Right atrium auricular region (tissue), 2 donors: ENCODE measurements around the gene PRX. TPM values are rescaled to one million over a fixed set of nuclear protein-coding genes. Genes with fewer than 3 reads are reported as not detected.
A peak's percentile ranks its signal among the peaks of the same experiment; 100 is the strongest.
"Not testable (repeated sequence)": the region's sequence is repeated elsewhere in the genome, so short reads cannot be mapped to it uniquely, and the experiment has no call there.

Experiments
- DNase-seq: peaks from one replicate; pipeline ENCODE4 v3.0.0-alpha.2; 2019; ENCODE audit warnings: low spot score
- H3K27ac ChIP-seq, 2 donors: fragments of 200-600 bp; sonication (generic); 1 replicate in 1 of 2; 2 replicates in 1 of 2; pipeline ENCODE4 v1.5.1; 2016 to 2019
- H3K27me3 ChIP-seq, 2 donors: fragments of 200-600 bp; sonication (generic); one replicate each; pipeline versions ENCODE4 v1.5.1 to v1.6.0; 2017 to 2019
- H3K36me3 ChIP-seq: fragments of 200-600 bp; sonication (generic); one replicate; pipeline ENCODE4 v1.5.1; 2016
- H3K4me1 ChIP-seq, 2 donors: fragments of 200-600 bp; sonication (generic); one replicate each; pipeline versions ENCODE4 v1.5.1 to v1.6.0; 2017 to 2019
- H3K4me3 ChIP-seq, 2 donors: fragments of 200-600 bp; sonication (generic); 1 replicate in 1 of 2; 2 replicates in 1 of 2; pipeline ENCODE4 v1.5.1; 2017 to 2019; ENCODE audit warnings: mild to moderate bottlenecking in 1 of 2, moderate library complexity in 1 of 2
- H3K9me3 ChIP-seq, 2 donors: fragments of 200-600 bp; sonication (generic); one replicate each; pipeline ENCODE4 v1.5.1; 2019
- total RNA-seq, 2 donors: library from RNA; depleted of rRNA; stranded (reverse); fragments of >200 nt; gene quantifications; one replicate each; pipeline ENCODE4 v1.1.0, GENCODE V29; 2016
- TF ChIP-seq, protein P1 (sequence below), 2 donors: fragments of 200-600 bp; sonication (generic); IDR thresholded peaks; one replicate each; pipeline ENCODE4 v1.5.1; 2019; ENCODE audit warnings: antibody characterized with exemption in 2 of 2

Gene PRX
- total RNA-seq, 2 donors from 2014 or later, result 4.8 to 5.1 TPM

DNA sequence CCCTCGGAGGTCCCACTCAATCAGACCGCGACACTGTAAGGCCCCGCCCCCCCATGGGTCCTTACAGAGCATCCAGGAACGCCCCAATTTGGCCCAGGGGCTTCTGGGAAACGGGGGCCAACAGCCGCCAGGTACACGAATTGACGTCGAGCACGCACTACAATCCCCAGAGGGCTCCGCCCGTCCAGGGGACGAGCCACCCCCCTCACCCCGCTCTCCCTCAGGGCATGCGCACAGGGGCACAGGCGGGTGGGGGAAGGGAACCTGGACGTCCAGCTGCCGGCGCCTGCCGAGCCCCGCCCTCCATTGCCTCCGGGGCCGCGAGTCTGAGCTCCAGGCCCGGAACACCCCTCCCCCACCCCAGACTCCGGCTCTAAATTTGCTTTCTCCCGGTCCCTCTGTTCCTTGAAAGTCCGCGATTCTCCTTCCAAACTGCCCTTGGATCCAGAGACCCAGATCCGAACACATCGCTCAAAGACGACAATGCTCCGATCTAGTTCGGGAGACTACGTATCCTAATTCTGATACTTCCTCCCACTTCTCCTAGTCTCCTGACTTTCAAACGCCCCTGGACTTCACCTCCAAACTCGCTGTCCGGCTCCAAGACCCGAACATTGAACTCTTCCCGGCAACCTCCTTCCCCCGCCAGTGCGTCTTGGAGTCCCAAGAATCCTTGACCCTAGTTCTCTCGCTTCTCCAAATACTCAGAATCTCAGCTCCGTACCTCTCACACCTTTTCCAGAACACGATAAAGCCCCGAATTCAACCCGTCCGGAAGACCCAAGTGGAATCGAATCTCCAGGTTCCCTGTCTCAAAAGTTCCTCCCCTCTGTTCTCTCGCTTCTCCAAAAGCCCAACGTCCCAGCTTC lies 30.2 kb upstream of the PRX start:
- Histone ChIP-seq H3K4me3 (peak overlapping the region; percentile 94 to 96), H3K36me3 (peaks cover 32% of the 10 kb centered on the region), H3K27me3 (no peaks in the 10 kb centered on the region), H3K4me1 (peaks cover 0 to 37% of the 10 kb centered on the region in 2 donors), H3K9me3 (no peaks in the 10 kb centered on the region), H3K27ac (peak overlapping the region; percentile 98)
- TF ChIP-seq, protein P1, sequence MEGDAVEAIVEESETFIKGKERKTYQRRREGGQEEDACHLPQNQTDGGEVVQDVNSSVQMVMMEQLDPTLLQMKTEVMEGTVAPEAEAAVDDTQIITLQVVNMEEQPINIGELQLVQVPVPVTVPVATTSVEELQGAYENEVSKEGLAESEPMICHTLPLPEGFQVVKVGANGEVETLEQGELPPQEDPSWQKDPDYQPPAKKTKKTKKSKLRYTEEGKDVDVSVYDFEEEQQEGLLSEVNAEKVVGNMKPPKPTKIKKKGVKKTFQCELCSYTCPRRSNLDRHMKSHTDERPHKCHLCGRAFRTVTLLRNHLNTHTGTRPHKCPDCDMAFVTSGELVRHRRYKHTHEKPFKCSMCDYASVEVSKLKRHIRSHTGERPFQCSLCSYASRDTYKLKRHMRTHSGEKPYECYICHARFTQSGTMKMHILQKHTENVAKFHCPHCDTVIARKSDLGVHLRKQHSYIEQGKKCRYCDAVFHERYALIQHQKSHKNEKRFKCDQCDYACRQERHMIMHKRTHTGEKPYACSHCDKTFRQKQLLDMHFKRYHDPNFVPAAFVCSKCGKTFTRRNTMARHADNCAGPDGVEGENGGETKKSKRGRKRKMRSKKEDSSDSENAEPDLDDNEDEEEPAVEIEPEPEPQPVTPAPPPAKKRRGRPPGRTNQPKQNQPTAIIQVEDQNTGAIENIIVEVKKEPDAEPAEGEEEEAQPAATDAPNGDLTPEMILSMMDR (IDR thresholded peaks at IDR 0.05), result no peak
- peak; percentile 100 for DNase-seq

DNA sequence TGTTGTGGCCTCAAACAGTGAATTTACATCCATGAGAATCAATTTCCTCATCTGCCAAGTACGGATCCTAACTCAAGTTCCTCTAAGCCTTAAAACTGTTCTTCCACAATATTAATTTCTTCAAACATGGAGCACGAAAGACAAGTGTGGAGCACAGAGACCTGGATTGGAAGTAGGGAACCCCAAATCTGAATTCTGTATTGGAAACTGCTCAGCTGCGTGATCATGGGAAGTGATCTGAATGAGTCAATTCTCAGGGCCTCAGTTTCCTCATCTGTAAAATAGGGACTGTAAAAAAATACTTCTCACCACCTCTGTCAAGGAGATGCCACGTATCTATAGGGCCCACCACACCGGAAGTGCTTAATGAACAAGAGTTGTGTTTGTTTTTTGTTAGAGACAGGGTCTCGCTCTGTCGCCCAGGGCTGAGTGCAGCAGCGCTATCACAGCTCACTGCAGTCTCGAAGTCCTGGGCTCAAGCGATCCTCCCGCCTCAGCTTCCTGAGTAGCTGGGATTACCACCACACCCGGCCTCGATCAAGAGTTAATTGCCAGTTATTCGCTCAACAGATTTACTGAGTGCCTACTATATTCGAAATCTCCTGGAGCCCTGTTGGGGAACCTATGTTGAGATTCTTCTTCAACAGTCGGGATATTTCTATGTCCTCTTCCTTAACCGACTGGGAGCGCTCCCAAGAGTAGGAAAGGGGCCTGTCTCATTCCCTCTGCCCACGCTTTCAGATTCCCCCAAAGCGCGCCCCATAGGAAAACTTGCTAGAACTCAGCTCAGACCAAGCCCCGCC lies 29.4 kb upstream of the PRX start:
- TF ChIP-seq, protein P1 (IDR thresholded peaks at IDR 0.05), result no peak
- Histone ChIP-seq H3K4me3 (peak overlapping the region; percentile 94 to 96), H3K9me3 (no peaks in the 10 kb centered on the region), H3K27me3 (no peaks in the 10 kb centered on the region), H3K36me3 (peaks cover 26% of the 10 kb centered on the region), H3K4me1 (peaks cover 0 to 37% of the 10 kb centered on the region in 2 donors), H3K27ac (peak overlapping the region; percentile 98)
- no peak for DNase-seq

DNA sequence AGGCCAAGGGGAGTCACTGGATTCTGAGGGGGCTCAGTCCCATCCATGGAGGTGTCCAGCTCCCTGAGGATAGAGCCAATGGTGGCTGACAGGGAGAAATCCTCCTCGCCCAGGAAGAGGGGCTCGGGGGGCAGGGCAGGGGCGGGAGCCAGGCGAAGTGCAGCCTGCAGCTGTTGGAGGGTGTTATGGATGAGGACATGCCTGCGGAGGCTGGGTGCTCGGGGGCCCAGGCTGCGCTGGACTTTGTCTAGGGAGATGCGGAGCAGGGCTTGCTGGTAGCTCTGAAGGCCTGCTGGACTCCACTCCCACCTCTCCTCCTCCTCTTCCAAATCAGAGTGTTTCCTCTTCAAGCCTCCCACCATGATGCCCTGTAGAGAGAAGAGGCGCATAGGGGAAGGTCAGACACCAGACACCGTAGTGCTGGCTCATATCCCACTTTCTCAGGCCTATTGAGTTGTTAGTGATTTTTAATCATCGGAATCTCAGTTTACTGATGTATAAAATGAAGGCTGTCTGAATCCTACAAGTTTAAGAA lies 28.6 kb upstream of the PRX start:
- Histone ChIP-seq H3K9me3 (no peaks in the 10 kb centered on the region), H3K4me1 (peaks cover 0 to 37% of the 10 kb centered on the region in 2 donors), H3K4me3 (no peak overlapping the region), H3K36me3 (peaks cover 25% of the 10 kb centered on the region), H3K27me3 (no peaks in the 10 kb centered on the region), H3K27ac (peak overlapping the region; percentile 98)
- TF ChIP-seq, protein P1 (IDR thresholded peaks at IDR 0.05), result no peak
- no peak for DNase-seq

DNA sequence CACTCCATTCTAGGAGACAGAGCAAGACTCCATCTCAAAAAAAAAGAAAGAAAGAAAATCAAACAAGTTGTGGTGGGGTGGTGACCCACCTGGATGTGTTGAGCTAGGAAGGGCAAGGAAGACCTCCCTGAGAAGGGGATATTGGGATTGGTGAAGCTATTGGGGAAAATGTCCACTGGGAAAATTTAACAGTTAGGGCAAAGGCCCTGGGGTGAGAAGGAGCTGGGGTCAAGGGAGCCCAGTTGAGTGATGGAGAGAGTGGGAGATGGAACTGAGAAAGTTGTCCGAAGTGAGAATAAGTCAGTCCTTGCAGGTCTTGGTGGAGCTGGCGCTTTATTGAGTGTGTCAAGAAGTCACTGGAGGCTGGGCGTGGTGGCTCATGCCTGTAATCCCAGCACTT lies 25.1 kb upstream of the PRX start:
- no peaks in the 10 kb centered on the region for H3K9me3 ChIP-seq
- H3K36me3 ChIP-seq, result peaks cover 25% of the 10 kb centered on the region
- TF ChIP-seq, protein P1 (IDR thresholded peaks at IDR 0.05), result no peak
- peaks cover 0 to 43% of the 10 kb centered on the region in 2 donors for H3K4me1 ChIP-seq
- no peak overlapping the region for H3K27ac ChIP-seq
- no peaks in the 10 kb centered on the region for H3K27me3 ChIP-seq
- DNase-seq, result no peak
- H3K4me3 ChIP-seq, result no peak overlapping the region

DNA sequence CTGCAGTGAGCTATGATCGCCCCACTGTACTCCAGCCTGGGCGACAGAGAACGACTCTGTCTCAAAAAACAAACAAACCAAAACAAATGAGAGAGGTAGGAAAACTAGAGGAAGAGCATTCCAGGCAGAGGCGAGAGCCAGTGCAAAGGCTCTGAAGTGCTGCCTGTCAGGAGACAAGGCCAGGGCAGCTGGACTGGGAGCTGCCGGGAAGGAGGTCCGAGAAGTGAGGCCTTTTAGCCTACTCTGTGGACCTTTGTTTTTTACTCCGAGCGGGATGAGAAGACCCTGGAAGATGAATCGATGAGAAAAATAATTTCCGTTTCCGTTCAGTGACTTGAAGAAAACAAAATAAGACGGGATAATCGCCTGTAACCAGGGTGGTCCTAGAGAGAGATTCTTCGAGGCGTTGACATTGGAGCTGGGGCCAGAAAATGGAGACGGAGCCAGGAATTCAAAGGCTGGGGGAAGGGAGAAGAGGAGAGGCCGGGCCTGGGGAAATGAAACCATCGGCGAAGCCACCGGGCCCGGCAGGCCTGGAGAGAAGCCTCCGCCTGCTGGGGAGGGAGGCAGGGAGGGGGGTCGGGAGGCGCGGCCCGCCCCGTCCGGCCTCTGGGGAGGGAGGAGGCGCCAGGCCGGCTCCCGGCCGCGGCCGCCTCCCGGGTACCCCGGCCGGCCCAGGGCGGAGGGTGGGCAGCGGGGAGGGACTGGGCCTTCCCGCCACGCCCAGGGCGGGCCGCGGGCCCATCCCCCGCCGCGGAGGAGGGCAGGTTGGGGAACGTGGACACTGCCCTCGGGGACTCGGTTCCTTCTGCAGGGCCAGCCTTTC lies 20.4 kb upstream of the PRX start:
- peak; percentile 90 for DNase-seq
- Histone ChIP-seq H3K4me1 (peaks cover 0 to 27% of the 10 kb centered on the region in 2 donors), H3K9me3 (no peaks in the 10 kb centered on the region), H3K36me3 (no peaks in the 10 kb centered on the region), H3K27ac (peak overlapping the region; percentile 91 to 96), H3K27me3 (no peaks in the 10 kb centered on the region), H3K4me3 (peak overlapping the region; percentile 39 to 44)
- TF ChIP-seq, protein P1 (IDR thresholded peaks at IDR 0.05), result no peak

DNA sequence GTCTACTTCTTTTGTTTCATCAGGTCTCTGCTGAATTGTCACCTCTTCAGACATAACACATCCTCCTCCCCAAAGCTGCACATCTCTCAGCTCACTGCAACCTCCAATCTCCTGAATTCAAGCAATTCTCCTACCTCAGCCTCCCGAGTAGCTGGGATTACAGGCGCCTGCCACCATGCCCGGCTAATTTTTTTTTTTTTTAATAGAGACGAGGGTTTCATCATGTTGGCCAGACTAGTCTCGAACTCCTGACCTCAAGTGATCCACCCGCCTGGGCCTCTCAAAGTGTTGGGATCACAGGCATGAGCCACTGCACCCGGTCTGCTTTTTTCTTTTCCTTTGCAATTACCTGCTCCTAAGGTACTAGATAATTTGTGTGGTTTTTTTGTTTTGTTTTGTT lies 19.6 kb upstream of the PRX start:
- Histone ChIP-seq H3K27ac (peak overlapping the region; percentile 91 to 96), H3K4me1 (peaks cover 0 to 27% of the 10 kb centered on the region in 2 donors), H3K4me3 (peak overlapping the region; percentile 39 to 44)
- not testable (repeated sequence) for H3K27me3 ChIP-seq, H3K36me3 ChIP-seq, H3K9me3 ChIP-seq, DNase-seq
